Measurements from ENCODE around the gene PATZ1.

The PATZ1 gene

GRCh38 chr22:31345331-31346254 lies 553 bp downstream of the PATZ1 start (continued):
- TF ChIP-seq ZSCAN5A (tag by site-specific recombination; IDR thresholded peaks at IDR 0.05) (peak; percentile 45; the same call in 1 of the 2 replicates), KLF16 (tag by site-specific recombination; IDR thresholded peaks at IDR 0.05) (peak; percentile 81), PRDM1 (tag by site-specific recombination; IDR thresholded peaks at IDR 0.05) (no peak), PRDM10 (tag by site-specific recombination; IDR thresholded peaks at IDR 0.05) (no peak), ZNF596 (tag by site-specific recombination; IDR thresholded peaks at IDR 0.05) (no peak), ZSCAN30 (tag by site-specific recombination; IDR thresholded peaks at IDR 0.05) (peak; percentile 64), ZNF354C (tag by site-specific recombination; IDR thresholded peaks at IDR 0.05; ENCODE audit: borderline replicate concordance, low read depth) (no peak), OSR2 (tag by site-specific recombination; IDR thresholded peaks at IDR 0.05) (no peak), KLF9 (tag by site-specific recombination; IDR thresholded peaks at IDR 0.05; ENCODE audit: low read depth) (peak; percentile 85), ZNF76 (tag by site-specific recombination; IDR thresholded peaks at IDR 0.05; ENCODE audit: borderline replicate concordance, low read depth) (peak; percentile 50; the same call in 1 of the 2 replicates), ZNF391 (tag by site-specific recombination; IDR thresholded peaks at IDR 0.05; ENCODE audit: borderline replicate concordance, low read depth) (no peak), KLF8 (tag by site-specific recombination; IDR thresholded peaks at IDR 0.05) (peak; percentile 70; the same call in 1 of the 2 replicates), ZNF132 (tag by site-specific recombination; IDR thresholded peaks at IDR 0.05; ENCODE audit: borderline replicate concordance) (no peak)

DNA sequence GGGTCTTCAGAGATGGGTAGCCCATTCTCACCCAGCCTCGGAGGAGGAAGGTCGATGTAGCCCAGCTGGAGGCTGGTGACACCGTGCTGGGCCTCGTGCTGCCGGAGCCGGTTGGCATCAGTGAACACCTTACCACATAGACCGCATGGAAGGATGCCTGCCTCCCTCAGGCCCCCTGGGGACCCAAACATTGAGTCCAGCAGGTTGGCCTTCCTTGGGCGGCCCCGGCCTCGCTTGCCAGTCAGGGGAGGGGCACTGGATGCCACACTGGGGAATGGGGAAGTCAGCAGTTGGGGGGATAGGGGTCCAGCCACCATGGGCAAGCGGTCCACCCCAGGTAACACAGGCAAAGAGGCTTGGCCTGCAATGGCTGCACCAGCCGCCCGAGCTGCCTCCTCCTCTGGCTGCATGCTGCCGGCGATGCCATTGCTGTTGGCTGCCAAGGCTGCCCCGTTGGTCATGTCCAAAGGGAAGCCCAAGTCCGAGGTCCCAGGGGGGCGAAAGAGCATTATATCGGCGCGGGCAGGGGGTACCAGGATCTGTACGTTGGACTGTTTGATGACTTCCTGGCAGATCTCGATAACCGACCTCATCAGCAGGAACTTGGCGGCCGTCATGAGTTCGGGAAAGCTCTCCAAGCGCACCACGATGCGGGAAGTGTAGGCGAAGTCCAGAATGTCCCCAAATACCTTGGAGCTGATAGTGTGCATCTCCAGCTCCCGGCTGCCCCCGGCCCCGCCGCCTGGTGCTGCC lies 1.4 kb downstream of the PATZ1 start:
- Histone ChIP-seq H3K27ac (ENCODE audit: extremely low read depth, low read depth, low read length) (peak overlapping the region; percentile 2; the same call in 1 of the 2 replicates), H3K9me3 (ENCODE audit: control insufficient read depth, insufficient read depth, low read depth, low read length) (no peaks in the 10 kb centered on the region), H3K4me3 (ENCODE audit: low read depth, low read length) (peak overlapping the region; percentile 70), H3K36me3 (ENCODE audit: control insufficient read depth in 2 of 2, insufficient read depth in 1 of 2, low read length in 2 of 2) (peaks cover 11 to 54% of the 10 kb centered on the region in 2 experiments), H3K4me1 (ENCODE audit: control insufficient read depth, insufficient read depth, low read length) (peaks cover 20% of the 10 kb centered on the region)
- CTCF ChIA-PET: interaction anchor here (0.6 to 1.2 kb wide), 9 partner anchors 11 to 330 kb away, joined by 3 to 6 read pairs (median 4); no protein-coding TSS in a partner anchor
- POLR2A ChIA-PET: interaction anchor here (0.6 to 1.2 kb wide), 2 partner anchors 20 to 291 kb away, joined by 4 read pairs; no protein-coding TSS in a partner anchor
- no peak for TF ChIP-seq ZBTB8A (tag by site-specific recombination; IDR thresholded peaks at IDR 0.05)
- TF ChIP-seq ZNF555 (tag by site-specific recombination; conservative IDR thresholded peaks at IDR 0.05): no peak
- no peak for TF ChIP-seq ZNF335 (tag by site-specific recombination; conservative IDR thresholded peaks at IDR 0.05)
- peak; percentile 87 for TF ChIP-seq PATZ1 (tag by site-specific recombination; IDR thresholded peaks at IDR 0.05)
- TF ChIP-seq ZNF362 (tag by site-specific recombination; IDR thresholded peaks at IDR 0.05): no peak
- TF ChIP-seq ZFP3 (tag by site-specific recombination; IDR thresholded peaks at IDR 0.05; ENCODE audit: low read depth): no peak
- no peak for TF ChIP-seq GLI2 (tag by site-specific recombination; IDR thresholded peaks at IDR 0.05; ENCODE audit: borderline replicate concordance, low read depth)
- no peak for TF ChIP-seq ZNF624 (tag by site-specific recombination; IDR thresholded peaks at IDR 0.05)
- TF ChIP-seq GLIS2 (tag by site-specific recombination; IDR thresholded peaks at IDR 0.05): peak; percentile 30
- TF ChIP-seq ZNF501 (tag by site-specific recombination; IDR thresholded peaks at IDR 0.05): no peak
- no peak for TF ChIP-seq ZNF341 (tag by site-specific recombination; IDR thresholded peaks at IDR 0.05; ENCODE audit: low read depth)
- TF ChIP-seq HOXD13 (CRISPR knock-in tag; IDR thresholded peaks at IDR 0.05; ENCODE audit: borderline replicate concordance): no peak
- no peak for TF ChIP-seq ZNF677 (tag by site-specific recombination; IDR thresholded peaks at IDR 0.05)
- TF ChIP-seq ZNF121 (tag by site-specific recombination; IDR thresholded peaks at IDR 0.05): no peak
